HUES64 (cell line): Measurements from ENCODE around the gene SUN1.

Experiments used
- H3K27ac ChIP-seq: 2 replicates; pipeline ENCODE4 v1.7.0; 2013; ENCODE audit warnings: low read depth, low read length, inconsistent platforms
- H3K27me3 ChIP-seq: 2 replicates; pipeline ENCODE4 v1.6.1; 2013; ENCODE audit warnings: mild to moderate bottlenecking, low read length; ENCODE audit not compliant: insufficient read depth
- H3K36me3 ChIP-seq: 2 replicates; pipeline ENCODE4 v1.6.1; 2013; ENCODE audit warnings: mild to moderate bottlenecking, low read length; ENCODE audit not compliant: insufficient read depth
- H3K4me1 ChIP-seq: 2 replicates; pipeline ENCODE4 v1.6.1; 2013; ENCODE audit warnings: mild to moderate bottlenecking, low read length, moderate library complexity; ENCODE audit not compliant: insufficient read depth
- H3K4me3 ChIP-seq: 2 replicates; pipeline ENCODE4 v1.5.1; 2013; ENCODE audit warnings: mild to moderate bottlenecking, low read length, moderate library complexity
- H3K9ac ChIP-seq: 2 replicates; pipeline ENCODE4 v1.6.1; 2013; ENCODE audit warnings: mild to moderate bottlenecking, low read depth, low read length
- H3K9me3 ChIP-seq: 2 replicates; pipeline ENCODE4 v1.6.1; 2013; ENCODE audit warnings: low read depth, low read length; ENCODE audit not compliant: insufficient read depth
- WGBS: fragments of 150-250, 120-280 bp; methylation state at CpG from one replicate; pipeline ENCODE4 v1.1.7; 2013; ENCODE audit warnings: missing lambda C conversion rate; 5-methylcytosine and 5-hydroxymethylcytosine counted together

Gene SUN1

GRCh38 chr7:873367-874002 is 41.2 kb downstream of the SUN1 start:
- Histone ChIP-seq H3K27ac (peak overlapping the region; percentile 44; the same call in 1 of the 2 replicates), H3K9me3 (no peaks in the 10 kb centered on the region), H3K36me3 (peaks cover 67% of the 10 kb centered on the region), H3K27me3 (no peaks in the 10 kb centered on the region), H3K4me1 (peaks cover 6% of the 10 kb centered on the region), H3K4me3 (no peak overlapping the region), H3K9ac (peak overlapping the region; percentile 1; the same call in 1 of the 2 replicates)
- whole genome bisulfite sequencing = 53% methylated on average over 18 of the region's 18 CpGs

GRCh38 chr7:874031-874749 is 41.9 kb downstream of the SUN1 start:
- peaks cover 67% of the 10 kb centered on the region for H3K36me3 ChIP-seq
- H3K27ac ChIP-seq = no peak overlapping the region; the same call in 1 of the 2 replicates
- H3K4me1 ChIP-seq = peaks cover 6% of the 10 kb centered on the region
- no peaks in the 10 kb centered on the region for H3K27me3 ChIP-seq
- H3K9ac ChIP-seq = 0 out of 2 replicates have a peak overlapping the region, but pooled peaks have one; percentile 1
- no peaks in the 10 kb centered on the region for H3K9me3 ChIP-seq
- WGBS = 90% methylated on average over 8 of the region's 9 CpGs
- H3K4me3 ChIP-seq = no peak overlapping the region

GRCh38 chr7:875051-875450 is 42.8 kb downstream of the SUN1 start:
- WGBS = 92% methylated on average over 7 of the region's 7 CpGs
- peaks cover 63% of the 10 kb centered on the region for H3K36me3 ChIP-seq
- no peaks in the 10 kb centered on the region for H3K27me3 ChIP-seq
- H3K27ac ChIP-seq = no peak overlapping the region; the same call in 1 of the 2 replicates
- peaks cover 6% of the 10 kb centered on the region for H3K4me1 ChIP-seq
- no peak overlapping the region for H3K9ac ChIP-seq
- no peaks in the 10 kb centered on the region for H3K9me3 ChIP-seq
- no peak overlapping the region for H3K4me3 ChIP-seq

DNA sequence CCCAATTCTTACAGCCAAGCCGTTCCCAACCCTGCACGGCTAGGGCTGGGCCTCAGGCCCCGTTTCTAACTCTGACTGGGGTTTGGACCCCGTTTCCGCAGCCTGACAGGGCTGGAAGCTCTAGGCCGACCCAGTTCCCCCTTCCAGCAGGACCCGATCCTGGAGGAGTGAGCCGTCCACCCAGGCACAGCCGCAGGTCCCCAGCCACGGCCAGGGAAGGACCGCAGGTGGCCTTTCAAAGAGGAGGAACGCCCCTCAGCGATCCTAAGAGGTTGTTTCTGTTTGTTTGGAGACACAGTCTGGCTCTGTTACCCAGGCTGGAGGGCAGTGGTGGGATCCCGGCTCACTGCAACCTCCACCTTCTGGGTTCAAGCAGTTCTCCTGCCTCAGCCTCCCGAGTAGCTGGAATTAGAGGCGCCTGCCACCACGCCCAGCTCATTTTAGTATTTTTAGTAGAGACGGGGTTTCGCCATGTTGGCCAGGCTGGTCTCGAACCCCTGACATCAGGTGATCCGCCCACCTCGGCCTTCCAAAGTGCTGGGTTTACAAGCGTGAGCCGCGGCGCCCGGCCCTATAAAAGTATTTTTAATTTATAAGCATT is 43.3 kb downstream of the SUN1 start:
- H3K36me3 ChIP-seq = peaks cover 58% of the 10 kb centered on the region
- H3K9me3 ChIP-seq = no peaks in the 10 kb centered on the region
- 94% methylated on average over 24 of the region's 27 CpGs for WGBS
- H3K4me3 ChIP-seq = 0 out of 2 replicates have a peak overlapping the region, but pooled peaks have one; percentile 16
- no peaks in the 10 kb centered on the region for H3K27me3 ChIP-seq
- H3K9ac ChIP-seq = peak overlapping the region; percentile 64
- peak overlapping the region; percentile 75; the same call in 1 of the 2 replicates for H3K27ac ChIP-seq
- H3K4me1 ChIP-seq = peaks cover 6% of the 10 kb centered on the region

DNA sequence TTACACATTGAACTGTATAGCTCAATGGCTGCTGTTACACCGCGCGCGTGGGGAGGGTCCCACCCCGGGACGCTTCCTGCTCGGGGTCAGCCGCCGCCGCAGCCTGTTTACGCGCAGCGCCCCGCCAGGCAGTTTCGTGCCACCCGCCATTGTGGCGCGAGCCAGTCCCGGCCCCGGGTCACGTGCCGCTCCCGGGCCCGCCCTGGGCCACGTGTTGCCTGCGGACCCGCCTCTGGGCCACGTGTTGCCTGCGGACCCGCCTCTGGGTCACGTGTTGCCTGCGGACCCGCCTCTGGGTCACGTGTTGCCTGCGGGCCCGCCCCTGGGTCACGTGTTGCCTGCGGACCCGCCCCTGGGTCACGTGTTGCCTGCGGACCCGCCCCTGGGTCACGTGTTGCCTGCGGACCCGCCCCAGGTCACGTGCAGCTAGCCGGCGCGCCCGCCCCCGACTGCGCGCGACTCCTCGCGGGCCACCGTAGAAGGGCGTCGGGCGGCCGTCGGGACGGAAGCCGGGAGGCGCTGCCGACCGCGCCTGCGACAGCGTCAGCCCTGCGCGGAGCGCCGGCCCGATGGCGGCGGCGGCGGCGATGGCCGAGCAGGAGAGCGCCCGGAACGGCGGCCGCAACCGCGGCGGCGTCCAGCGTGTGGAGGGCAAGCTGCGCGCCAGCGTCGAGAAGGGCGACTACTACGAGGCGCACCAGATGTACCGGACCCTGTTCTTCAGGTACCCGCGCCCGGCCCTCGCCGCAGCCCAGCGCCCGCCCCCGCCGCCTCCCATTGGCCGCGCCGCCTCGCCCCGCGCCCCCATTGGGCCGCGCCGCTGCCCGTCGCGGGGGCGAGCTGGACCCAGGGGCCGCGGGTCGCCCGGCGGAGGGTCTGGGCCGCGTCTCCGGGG is 44.0 kb downstream of the SUN1 start, which contains the start of gene GET4:
Gene GET4, plus strand, starts transcription at position 478 of the 895 bp plus-strand sequence. Its CDS starts 92 bp downstream, at position 570.
- no peaks in the 10 kb centered on the region for H3K27me3 ChIP-seq
- peaks cover 6% of the 10 kb centered on the region for H3K4me1 ChIP-seq
- H3K4me3 ChIP-seq = peak within 1 kb of the TSS; percentile 99
- peak within 1 kb of the TSS; percentile 80; the same call in 1 of the 2 replicates for H3K27ac ChIP-seq
- H3K36me3 ChIP-seq = peaks cover 52% of the 10 kb centered on the region
- no peaks in the 10 kb centered on the region for H3K9me3 ChIP-seq
- under 1% methylated on average over 129 of the region's 129 CpGs for WGBS
- H3K9ac ChIP-seq = peak within 1 kb of the TSS; percentile 92

- Histone ChIP-seq H3K27me3 (no peaks in the 10 kb centered on the region), H3K27ac (peak overlapping the region; percentile 30; the same call in 1 of the 2 replicates), H3K4me1 (peaks cover 6% of the 10 kb centered on the region), H3K36me3 (peaks cover 47% of the 10 kb centered on the region), H3K9ac (peak overlapping the region; percentile 92), H3K4me3 (peak overlapping the region; percentile 99), H3K9me3 (no peaks in the 10 kb centered on the region)
- under 1% methylated on average over 26 of the region's 26 CpGs for WGBS
Measured at GRCh38 chr7:876972-877311, 44.7 kb downstream of the SUN1 start.

DNA sequence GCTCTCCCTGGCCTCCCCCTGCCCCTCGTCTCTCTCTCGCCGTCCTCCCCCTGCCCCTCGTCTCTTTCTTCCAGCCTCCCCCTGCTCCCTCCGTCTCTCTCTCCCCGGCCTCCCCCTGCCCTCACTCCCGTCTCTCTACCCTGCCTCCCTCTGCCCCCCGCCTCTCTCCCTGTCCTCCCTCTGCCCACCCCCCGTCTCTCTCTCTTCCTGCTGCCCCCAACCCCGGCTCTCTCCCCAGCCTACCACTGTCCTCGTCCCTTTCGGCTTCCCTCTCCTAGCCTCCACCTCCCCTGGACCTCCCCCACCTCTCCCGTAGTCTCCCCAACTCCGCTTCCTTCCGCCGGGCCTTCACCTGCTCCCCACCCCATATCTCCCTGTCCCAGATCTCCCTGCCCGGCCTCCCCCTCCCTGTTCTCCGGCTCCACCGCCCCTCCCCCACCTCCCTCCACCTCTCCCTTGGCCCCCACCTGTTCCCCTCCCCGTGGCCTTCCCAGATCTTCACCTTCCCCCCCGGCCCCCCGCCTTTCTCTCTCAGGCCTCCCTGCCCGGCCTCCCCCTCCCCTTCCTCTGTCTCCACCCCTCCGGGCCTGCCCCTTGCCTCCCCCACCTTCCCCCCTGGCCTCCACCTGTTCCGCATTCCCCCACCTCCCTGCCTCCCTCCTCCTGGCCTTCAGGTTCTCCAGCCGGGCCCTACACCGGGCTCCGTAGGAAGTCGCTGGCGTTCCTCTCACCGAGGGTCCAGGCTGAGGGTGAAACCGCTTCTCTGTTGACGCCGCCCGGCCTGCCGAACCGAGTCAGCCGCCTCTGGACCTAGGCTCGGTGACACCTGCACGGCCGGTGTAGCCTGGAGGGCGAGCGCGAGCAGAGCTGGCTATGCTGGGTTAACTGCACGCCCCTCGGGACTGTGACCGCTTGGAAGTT is 45.3 kb downstream of the SUN1 start:
- peaks cover 6% of the 10 kb centered on the region for H3K4me1 ChIP-seq
- peaks cover 43% of the 10 kb centered on the region for H3K36me3 ChIP-seq
- no peaks in the 10 kb centered on the region for H3K9me3 ChIP-seq
- 15% methylated on average over 46 of the region's 47 CpGs for WGBS
- peak overlapping the region; percentile 30; the same call in 1 of the 2 replicates for H3K27ac ChIP-seq
- H3K9ac ChIP-seq = peak overlapping the region; percentile 92
- peak overlapping the region; percentile 99 for H3K4me3 ChIP-seq
- H3K27me3 ChIP-seq = no peaks in the 10 kb centered on the region

DNA sequence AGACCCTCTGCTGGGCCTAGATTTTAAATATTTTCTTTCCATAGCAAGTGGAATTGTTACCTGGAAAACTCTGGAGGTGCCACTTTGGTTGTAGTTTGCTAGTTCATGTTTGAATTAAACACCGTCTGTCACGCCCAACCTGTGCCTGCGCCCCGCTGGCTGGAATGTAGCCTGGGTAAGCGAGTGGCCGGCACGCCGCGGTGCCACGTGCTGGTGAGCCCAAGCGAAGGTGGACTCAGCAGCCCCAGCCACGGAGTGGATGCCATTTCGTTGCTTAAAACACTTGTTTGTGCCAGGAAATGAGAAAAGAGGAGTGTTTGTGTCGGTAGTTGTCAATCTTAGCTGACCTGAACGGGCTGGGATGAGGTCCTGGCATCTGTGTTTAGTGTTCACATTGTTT is 46.8 kb downstream of the SUN1 start:
- H3K9ac ChIP-seq = no peak overlapping the region

GRCh38 chr7:879706-880105 is 47.4 kb downstream of the SUN1 start:
- Histone ChIP-seq H3K4me1 (peaks cover 2% of the 10 kb centered on the region; the same call in 1 of the 2 replicates), H3K9me3 (no peaks in the 10 kb centered on the region), H3K4me3 (no peak overlapping the region), H3K36me3 (peaks cover 26% of the 10 kb centered on the region), H3K27me3 (no peaks in the 10 kb centered on the region), H3K27ac (no peak overlapping the region), H3K9ac (no peak overlapping the region)
- WGBS = 95% methylated on average over 14 of the region's 14 CpGs

More for the DNA sequence above, 46.8 kb downstream of the SUN1 start:
- peaks cover 2% of the 10 kb centered on the region for H3K4me1 ChIP-seq
- H3K9me3 ChIP-seq = no peaks in the 10 kb centered on the region
- no peaks in the 10 kb centered on the region for H3K27me3 ChIP-seq
- 93% methylated on average over 15 of the region's 15 CpGs for WGBS
- H3K4me3 ChIP-seq = no peak overlapping the region; the same call in 1 of the 2 replicates
- H3K36me3 ChIP-seq = peaks cover 31% of the 10 kb centered on the region
- no peak overlapping the region for H3K27ac ChIP-seq

DNA sequence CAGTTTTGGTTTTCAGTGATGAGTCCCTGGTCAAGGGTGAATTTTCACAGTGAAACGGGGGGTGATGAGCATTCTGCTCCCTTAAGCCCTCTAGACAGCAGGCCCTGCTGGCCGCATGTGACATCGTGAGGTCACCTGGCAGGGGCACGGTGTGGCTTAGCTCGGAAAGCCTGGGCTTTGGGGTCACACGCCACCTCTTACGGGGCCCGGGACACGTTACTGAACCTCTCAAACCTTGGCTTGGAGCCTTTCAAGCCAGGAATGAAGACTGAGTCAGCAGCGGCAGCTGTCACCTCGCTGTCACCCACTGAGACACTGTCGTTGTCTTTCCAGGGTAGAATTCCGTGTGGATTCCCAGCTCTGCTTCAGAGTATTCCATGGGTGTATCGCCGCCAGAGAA is 48.2 kb downstream of the SUN1 start:
- Histone ChIP-seq H3K9ac (no peak overlapping the region), H3K9me3 (no peaks in the 10 kb centered on the region), H3K27me3 (no peaks in the 10 kb centered on the region), H3K36me3 (peaks cover 18% of the 10 kb centered on the region), H3K4me3 (no peak overlapping the region), H3K27ac (no peak overlapping the region), H3K4me1 (peaks cover 2% of the 10 kb centered on the region; the same call in 1 of the 2 replicates)
- 90% methylated on average over 15 of the region's 15 CpGs for WGBS
